ENCODE measurements around the gene SIL1.
"Not testable (repeated sequence)": the region's sequence is repeated elsewhere in the genome, so short reads cannot be mapped to it uniquely, and the experiment has no call there.

Gene SIL1

DNA sequence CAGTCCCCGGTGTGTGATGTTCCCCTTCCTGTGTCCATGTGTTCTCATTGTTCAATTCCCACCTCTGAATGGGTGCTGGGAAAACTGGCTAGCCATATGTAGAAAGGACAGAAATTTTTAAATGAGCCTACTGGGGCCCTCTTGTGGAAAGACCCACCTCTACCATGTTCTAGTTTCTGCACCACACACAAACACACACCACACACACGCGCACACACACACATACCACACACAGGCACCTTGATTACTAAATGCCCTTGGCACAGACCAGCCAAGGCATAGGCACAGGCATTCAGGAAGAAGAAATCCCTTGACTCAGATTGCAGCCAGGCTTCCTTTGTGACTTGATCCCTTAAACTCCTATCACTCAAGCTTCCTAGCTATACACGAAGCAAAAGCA is 60.5 kb downstream of the SIL1 start:
- DNase-seq: no peak

DNA sequence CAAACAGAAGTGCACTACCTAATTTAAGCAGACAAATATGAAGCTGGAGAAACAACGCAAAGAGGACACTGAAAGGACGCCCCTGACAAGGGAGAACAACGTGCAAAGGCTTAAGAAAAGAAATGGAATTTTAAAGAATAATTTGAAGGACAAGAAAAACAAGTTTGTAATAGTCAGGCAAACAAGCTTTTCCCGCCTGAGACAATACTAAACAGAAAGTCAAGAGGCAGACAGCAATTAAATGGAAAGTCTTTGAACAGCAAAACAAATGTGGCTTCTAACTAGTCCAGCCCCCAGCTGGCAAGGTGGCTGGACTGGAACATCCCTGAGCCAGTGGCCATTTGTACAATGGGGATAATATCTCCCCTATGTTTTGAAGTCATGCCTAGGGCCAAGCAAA is 63.3 kb downstream of the SIL1 start:
- no peak for DNase-seq

DNA sequence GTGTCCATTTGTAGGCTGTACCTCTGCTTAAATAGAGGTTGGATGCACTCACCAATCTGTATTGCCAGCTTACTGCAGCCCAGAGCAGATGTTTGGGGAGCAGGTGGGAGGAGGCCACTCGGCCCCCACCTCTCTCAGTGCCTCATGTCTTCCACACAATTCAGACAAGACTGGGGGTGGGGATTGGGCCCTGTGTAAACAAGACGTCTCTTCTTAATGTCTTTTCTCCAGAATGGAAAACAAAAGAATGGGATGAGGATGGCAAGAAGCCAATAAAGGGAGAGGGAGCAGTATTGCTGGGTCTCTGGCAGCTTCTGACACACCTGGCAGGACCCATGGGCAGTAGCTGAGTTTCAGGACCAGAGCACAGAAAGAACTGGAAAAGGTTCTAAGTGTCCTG is 64.9 kb downstream of the SIL1 start:
- DNase-seq: no peak

DNA sequence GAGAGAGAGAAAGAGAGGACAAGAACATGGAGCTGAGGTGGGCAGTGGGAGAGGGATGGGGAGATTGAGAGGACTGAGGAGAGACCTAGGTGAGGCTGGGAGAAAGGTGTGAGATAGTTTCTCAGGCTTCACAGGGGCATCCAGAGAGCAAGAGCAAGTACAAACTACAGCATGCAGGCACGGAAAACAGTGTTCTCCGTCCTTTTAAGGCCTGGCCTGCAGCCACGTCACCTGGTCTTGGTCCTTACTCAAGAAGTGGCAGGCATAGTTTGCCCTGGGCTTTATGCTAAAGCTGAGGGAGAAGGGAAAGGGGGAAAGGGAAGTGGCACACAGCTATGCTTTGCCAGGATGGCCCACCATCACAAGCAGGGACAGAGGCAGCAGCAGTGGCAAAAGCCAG is 65.7 kb downstream of the SIL1 start:
- no peak for DNase-seq

DNA sequence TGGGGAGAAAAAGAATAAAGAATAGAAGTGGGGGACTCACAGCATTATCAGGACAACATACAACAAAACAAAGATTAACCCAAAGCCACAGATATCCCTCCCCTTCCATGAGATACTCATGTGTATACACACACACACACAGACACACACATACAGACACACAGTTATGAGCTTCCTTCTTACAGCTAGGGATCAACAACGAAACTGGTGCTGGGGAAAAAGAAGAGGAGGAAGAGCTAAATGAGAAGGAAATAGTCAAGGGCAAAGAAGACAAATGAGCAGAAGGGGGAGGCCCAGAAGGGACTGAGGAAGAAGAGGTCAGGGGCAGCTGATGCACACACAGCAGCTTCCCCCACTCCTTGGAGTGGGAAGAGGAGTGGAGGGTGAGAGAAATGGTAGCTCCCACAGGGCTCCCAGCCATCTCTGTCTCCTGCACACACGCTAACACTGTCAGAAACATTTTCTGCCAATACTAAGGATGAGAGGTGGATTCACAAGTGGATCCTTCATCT is 66.2 kb downstream of the SIL1 start:
- no peak for DNase-seq

DNA sequence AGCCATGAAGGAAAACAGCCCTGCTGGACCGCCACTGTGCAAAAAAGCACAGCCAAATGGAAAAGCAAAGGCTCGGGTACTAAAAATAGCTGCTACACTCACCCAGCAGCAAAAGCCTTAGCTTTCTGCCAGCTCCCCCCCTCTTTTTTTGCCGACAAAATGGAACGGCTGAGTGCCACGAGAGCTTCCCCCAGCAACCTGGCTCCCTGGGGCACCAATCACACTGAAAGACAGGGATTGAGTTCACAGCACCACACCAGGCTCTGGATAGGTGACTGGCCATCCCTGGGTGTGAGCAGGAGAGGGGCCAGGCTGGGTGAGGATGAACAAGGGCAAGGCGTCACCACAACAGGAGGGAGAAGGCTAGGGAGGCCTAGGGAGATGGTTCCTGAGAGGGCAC is 66.7 kb downstream of the SIL1 start:
- no peak for DNase-seq

DNA sequence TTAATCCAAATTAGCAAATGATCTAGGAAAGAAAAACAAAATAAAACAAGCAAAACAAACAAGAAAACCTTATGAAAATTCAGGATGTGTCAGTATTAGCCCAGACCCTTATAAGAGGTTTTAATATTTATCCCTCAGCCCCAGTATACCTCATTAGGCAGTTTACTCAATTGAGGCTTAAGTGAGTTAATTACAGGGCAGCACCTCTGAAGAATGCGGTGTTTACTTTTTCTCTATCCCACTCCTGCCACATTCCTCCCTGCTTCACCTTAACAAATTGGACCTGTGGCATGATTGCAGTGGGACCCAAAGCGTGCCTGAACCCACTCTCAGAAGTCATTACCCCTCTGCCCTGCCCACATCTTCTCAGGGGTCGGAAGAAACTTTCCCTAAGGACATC is 67.1 kb downstream of the SIL1 start:
- no peak for DNase-seq

DNA sequence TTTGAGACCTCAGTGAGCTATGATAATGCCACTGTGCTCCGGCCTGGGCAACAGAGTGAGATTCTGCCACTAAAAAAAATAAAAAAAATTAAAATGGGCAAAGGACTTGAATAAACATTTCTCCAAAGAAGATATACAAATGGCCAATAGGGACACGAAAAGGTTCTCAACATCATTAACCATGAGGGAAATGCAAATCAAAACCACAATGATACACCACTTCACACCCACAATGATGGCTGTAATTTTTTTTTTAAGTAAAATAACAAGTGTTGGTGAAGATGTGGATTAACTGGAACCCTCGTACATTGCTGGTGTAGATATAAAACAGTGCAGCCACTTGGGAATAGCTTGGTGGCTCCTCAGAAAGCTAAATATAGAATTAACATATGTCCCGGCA is 68.0 kb downstream of the SIL1 start:
- DNase-seq: no peak

DNA sequence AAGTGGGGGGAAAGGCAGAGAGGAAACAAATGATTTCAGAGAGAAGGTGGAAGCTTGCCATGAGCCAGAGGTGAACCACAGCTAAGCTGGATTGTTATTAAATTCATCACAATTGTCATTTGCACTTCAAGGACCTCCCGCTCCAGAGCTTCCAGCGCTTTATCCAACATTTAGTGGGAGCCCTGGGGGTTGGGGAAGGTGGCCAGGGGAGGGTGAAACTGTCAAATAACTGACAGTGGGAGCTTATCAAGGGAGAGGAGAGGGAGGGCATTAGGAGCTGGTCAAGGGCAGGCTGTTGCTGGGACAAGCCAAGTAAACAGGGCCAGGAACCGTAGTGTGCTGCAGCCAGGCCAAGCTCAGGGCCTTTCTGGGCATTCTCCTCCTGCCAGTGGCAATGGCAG is 71.5 kb downstream of the SIL1 start:
- no peak for DNase-seq

DNA sequence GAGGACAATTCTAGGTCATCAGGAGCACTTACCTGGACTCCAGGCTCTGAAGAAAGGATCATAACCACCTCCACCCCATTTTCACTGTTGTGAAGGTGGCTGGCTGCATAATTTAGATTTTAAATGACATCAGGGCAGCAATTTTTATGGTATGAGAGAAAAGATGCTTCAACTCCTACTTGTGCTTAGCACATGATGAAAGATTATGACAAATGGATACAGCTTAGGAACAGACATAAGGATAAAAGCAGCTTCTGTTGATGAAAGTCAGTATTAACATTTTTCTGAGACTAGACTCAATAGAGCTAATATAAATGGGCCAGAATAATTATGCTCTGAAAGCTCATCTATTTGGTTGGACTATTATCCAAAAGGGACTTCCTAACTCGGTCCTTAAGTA is 72.2 kb downstream of the SIL1 start:
- no peak for DNase-seq

DNA sequence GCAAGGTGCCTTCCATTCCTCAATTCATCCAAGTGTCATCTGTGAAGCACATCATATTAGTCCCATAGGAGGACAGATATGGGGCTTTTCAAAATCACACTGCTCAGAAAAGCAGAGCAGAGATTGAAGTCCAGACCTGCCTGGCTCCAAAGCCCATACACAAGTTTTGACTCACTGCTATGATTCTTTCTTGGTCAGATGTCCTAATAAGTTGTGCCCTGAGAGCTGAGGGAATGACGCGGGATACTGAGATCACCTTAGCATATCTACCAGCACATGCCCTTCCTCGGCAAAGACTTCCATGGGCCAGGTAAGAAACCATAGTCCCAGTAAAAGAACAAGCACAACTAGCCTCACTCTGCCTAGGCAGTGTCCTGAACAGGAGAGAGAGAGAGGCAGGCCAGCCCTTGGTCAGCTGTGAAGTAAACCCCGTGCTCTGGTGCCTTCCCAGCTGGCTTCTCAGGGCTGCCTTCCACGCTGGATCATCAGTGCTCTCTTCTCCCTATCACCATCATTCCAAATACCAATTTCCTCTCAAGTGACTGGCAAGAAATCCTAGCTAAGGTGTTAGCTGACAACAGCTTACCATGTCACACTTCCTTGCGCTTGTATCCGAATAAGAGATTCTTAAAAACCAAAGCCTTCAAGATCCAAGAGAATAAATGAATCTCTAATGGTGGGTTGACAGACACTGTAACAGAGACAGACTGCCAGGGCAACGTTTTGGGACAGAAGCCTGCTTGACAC is 73.2 kb downstream of the SIL1 start:
- no peak for DNase-seq

DNA sequence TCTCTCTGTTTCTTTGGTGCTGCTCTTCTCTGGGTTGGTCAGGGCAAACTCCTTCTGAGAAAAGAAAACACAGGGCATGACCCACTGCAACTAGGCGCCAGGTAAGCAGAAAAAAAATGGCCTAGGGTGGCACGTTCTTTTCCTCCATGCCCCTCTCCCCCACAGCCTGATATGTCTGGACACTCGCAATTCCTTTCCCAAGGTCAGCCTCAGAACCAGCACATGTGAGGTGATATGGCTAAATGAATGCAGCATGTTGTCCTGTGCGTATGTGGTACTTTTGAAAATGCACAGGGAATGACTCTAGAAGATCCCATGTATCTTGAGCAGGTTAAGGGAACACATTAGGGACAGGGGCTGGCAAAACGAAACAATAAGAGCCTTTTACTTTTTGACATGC is 77.0 kb downstream of the SIL1 start:
- no peak for DNase-seq

DNA sequence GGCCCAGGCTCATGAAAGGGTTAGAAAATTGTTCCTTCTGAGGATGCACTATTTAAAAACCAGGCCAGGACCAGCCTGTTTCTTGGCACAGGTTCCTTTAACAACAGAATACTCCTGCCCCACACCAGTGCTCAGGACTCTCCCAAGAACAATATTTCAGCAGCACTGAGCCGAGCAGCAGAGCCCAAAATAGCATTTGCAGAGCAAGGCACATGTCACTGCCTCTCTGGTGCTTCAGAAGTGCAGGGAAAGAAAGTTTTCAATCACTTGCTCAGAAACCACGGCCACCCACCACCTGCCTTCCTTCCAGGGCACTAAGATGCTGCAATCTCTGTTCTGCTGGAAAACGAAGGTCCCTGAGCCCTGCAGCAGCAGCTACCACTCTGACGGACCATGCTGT is 77.6 kb downstream of the SIL1 start:
- DNase-seq: no peak

DNA sequence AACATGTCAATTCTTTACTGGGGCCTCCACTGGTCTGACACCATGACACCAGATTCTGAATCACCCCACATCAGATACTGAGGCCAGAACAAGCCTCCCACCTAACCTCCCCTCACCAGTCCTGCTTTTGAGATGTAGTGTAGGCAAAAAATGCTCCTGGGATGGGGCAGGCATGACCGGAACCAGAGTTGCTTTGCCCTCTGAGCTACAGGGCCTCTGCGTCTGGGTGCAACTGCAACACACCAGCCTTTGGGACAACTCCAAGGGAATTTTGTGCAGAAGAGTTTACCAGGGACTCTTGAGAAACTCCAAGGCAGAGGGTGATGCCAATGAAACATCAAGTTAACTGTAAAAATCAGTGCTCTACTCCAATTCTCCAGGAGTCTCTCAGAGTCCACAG is 79.4 kb downstream of the SIL1 start:
- no peak for DNase-seq

DNA sequence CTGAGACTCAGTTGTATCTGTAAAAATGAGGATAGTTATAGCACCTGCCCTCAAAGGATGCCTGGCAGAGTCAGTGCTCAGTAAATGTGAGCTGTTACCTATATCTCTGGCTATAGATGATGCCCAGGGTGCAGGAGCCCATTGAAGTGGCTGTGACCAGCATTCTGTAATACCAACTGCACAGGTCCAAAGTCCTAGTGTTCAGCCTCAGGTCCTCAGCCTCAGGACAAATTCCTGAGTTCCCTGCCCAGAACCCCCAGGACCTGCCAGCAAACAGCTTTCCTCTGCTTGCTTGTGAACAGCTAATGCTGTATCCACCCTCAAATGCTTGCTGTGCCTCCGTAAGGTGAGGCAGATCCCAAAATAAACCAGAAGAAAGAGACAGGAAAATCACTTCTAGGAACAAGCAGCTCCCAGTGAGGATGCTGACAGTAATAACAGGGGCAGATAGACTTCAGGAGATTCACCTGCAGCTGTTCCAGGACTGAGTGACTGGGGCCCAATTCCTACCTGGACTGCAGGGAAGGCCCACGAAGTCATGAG is 80.8 kb downstream of the SIL1 start:
- DNase-seq: no peak

DNA sequence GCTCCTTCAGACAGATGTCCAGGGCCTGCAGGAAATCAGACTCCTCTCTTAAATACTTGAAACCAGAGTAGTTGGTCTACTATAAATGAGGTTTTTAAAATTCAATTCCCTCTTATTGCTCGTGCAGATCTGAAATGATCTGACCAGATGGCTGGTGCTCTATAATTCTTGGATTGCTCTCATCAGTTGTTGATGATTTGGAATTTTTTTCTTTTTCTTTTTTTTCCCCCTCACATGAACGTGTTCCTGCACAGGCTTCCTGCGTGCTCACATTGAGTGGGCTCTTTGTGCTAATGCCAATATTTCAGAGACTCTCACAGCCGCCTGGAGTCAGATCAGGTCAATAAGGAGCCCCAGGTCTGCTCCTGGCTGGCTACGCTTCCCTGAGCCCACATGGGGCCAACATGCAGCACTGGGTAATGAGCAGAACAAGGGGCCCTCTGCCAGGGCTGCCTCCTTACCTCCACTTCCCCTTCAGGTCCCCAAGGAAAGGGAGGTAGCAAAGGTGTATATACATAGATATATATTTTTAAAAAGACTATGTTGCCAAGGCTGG is 82.0 kb downstream of the SIL1 start:
- no peak for DNase-seq

DNA sequence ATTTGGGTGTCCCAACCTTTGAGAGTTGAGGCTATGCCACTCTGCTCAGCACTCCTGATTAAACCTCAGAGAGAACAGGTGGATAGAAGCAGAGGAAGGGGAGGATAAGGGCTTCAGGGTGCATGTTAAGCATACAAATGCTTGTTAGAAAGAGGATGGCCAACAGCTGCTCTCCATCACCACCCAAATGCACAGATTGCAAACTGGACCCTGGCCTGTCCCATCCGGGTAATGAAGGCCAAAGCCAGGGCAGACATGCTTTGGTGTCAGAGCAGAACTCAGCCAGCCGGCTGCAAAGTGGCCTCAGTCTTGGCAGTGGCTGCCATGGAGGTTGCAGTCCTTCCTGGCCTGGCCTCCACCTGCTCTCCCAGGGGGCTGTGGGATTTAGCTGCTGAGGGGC is 84.3 kb downstream of the SIL1 start:
- DNase-seq: no peak

DNA sequence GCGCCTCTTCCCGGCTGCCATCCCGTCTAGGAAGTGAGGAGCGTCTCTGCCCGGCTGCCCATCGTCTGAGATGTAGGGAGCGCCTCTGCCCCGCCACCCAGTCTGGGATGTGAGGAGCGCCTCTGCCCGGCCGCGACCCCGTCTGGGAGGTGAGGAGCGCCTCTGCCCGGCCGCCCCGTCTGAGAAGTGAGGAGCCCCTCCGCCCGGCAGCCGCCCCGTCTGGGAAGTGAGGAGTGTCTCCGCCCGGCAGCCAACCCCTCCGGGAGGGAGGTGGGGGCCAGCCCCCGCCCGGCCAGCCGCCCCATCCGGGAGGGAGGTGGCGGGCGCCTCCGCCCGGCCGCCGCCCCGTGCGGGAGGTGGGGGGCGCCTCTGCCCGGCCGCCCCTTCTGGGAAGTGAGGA is 85.8 kb downstream of the SIL1 start:
- DNase-seq: not testable (repeated sequence)

DNA sequence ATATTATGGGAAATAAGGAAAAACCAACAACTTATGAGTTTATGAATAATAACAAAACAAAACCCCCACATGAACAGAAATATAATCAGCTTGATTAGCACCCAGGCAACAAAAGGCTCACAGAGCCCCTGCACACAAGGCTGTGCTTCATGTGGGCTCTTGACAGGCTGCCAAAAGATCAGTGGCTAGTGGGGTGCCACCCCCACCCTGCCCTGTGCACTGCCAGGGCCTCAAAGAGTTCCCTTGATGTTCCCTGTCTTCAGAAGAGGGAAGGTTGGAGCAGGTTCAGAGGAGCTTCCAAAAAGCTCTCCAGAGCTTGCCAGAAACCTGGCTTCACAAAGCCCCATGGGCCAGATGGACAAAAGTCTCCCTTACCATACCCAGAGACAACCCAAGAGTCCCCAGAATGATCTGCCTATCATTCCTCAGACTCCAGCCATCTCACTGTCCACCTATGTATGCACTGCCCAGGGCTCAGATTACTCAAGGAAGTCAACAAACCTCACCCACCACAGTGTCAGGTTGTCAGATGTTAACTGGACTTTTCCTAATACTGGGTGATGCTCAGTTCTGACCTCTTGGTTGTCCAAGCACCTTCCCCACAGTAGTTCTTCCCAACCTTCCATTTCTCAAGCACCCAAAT is 87.5 kb downstream of the SIL1 start:
- no peak for DNase-seq

DNA sequence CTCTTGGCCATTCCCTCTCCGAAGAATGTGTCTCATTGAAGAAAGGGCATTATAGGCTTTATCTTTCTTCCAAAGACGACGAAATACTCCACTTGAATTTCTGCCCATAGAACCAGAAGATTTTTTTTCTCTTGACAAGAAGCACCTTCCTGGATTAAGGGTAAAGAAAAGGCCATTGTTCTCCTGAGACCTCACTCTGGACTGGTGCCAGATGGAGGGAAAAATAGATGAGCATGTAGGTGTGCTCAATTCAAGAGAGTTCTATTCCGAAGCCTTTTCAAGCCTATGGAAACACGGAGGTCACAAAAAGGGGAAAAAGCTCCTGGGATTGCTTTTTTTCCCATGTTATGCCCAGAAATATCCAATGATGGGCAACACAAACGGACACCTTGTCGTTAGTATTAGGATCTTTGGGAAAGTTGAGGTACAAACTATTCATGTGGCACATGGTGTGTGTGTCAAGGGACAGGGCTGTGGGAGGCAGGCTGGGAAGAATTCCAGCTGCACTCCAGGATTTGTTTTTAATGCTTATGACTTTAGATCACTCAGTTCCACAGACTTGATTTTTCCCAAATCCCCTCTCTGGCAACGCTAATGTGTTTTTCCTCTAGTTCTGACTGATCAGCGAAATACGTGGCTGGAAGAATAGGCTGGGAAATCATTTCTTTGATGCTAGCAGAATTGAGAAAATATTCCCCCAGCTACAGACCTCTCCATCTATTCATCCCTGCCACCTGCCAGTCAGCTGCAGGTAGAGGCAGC is 89.9 kb downstream of the SIL1 start:
- no peak for DNase-seq

DNA sequence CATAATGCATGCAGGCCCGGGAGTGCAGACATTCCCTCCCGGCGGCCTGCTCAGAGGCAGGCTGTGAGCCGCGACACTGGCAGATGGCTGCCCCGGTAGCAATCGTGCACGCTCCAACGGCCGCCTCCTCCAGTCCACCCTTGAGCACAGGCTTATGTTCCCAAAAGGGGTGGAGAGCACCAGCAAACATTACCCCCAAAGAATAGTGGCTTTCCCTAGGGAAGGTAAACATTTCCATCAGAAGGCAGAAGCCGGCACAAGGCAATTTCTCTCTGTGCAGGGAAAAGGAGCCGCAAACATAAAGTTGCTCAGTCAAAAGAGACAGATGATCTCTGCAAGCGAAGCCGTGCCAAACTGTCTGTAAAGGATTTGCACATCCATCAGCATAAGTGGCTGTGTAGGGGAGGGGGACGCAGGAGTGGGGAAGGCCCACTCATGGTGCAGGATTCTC is 92.5 kb downstream of the SIL1 start:
- peak; percentile 24 for DNase-seq

DNA sequence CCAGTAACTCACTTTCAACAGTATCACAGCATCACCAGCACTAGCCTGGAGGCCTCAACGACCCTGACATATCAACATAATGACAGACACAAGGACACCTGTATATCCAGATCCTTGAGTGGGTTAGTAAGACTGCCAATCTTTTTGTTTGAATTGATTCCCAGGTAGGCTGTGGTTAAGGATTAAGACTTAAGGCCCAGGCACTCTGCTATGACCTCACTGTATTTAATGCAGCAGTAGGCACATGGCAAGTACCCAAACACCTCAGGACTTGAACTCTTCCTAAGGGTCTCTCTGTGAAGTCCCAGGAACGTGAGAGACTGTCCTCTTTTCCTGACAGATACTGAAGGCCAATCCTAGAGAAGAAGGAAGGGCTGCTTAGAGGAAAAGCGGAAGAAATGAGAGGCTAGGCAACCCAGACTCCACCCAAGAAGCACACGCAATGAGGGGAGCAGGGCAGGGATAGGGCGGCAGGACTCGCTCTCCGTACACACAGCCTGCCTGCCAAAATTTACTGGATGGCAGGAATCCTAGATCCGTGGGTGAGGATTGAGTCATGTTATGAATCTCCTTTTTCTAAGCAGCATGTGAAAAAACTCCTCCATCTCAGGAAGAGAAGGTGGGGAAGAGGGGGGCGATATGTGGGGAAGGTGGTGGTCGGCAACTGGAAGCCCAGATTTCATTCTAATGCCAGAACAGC is 93.4 kb downstream of the SIL1 start:
- no peak for DNase-seq

DNA sequence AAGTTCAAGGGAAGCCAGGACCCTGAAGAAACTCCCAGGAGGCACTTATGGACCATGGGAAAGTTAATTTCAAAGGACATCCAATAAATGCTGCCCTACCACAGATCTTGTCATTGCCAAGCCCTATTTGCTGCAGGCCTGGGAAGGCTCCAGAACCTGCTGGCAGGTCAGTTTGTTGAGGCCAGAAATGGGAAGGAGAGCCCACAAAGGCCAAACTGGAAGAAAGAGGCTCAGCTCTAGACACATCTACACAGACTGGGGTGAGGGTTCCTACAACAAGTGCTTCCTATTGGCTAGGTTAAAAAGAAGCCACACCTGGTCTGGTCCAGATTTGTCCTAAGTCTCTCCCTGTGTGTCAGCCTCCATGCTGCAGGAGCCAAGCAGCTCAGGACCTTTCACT is 94.4 kb downstream of the SIL1 start:
- no peak for DNase-seq

Measured in NCI-H2107 (cell line).